ENCODE data around the gene NPC1. TPM values are rescaled to one million over a fixed set of nuclear protein-coding genes. Genes with fewer than 3 reads are reported as not detected.

NPC1 gene
- total and polyA plus RNA-seq, 2 donors (not counting 3 experiments of a cell fraction or from before 2014, with no cell fraction given), result 40.6 to 45.2 TPM

DNA sequence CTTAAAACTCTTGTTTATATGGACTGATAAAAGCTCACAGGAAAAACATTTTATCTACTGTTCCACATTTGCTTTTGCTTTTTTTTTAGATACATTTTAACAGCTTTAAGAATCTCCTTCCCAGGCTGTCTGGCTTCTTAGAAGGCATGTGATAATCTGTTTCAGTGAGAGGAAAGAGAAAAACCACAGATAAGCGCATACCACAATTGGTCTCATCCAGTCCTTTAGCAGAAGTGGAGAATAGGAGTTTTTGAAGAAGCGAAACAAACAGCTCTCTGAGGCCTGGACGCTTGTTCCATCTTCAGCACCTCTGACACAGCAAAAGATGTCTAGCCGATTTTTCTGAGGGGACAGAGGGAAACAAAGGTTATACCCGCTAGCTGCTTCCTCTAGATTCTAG lies 45.4 kb downstream of the NPC1 start:
- TF ChIP-seq EZH2 (IDR thresholded peaks at IDR 0.05; ENCODE audit: borderline replicate concordance, low read depth, low read length, severe bottlenecking), result no peak
- TF ChIP-seq FOS (IDR thresholded peaks at IDR 0.05; ENCODE audit: borderline replicate concordance, insufficient read depth, low read length), result no peak
- TF ChIP-seq, protein P1, sequence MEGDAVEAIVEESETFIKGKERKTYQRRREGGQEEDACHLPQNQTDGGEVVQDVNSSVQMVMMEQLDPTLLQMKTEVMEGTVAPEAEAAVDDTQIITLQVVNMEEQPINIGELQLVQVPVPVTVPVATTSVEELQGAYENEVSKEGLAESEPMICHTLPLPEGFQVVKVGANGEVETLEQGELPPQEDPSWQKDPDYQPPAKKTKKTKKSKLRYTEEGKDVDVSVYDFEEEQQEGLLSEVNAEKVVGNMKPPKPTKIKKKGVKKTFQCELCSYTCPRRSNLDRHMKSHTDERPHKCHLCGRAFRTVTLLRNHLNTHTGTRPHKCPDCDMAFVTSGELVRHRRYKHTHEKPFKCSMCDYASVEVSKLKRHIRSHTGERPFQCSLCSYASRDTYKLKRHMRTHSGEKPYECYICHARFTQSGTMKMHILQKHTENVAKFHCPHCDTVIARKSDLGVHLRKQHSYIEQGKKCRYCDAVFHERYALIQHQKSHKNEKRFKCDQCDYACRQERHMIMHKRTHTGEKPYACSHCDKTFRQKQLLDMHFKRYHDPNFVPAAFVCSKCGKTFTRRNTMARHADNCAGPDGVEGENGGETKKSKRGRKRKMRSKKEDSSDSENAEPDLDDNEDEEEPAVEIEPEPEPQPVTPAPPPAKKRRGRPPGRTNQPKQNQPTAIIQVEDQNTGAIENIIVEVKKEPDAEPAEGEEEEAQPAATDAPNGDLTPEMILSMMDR (IDR thresholded peaks at IDR 0.05; ENCODE audit: extremely low read depth in 1 of 2, insufficient read depth in 1 of 2, low read depth in 1 of 2, low read length in 2 of 2), result no peak
- TF ChIP-seq, protein P2, sequence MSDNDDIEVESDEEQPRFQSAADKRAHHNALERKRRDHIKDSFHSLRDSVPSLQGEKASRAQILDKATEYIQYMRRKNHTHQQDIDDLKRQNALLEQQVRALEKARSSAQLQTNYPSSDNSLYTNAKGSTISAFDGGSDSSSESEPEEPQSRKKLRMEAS (IDR thresholded peaks at IDR 0.05; ENCODE audit: insufficient read depth, insufficient read length), result no peak
- TF ChIP-seq MYC (IDR thresholded peaks at IDR 0.05; ENCODE audit: low read depth, low read length), result no peak
- no peak for TF ChIP-seq POLR2AphosphoS5 (IDR thresholded peaks at IDR 0.05; ENCODE audit: insufficient read depth, low read depth, low read length)
- no peak for TF ChIP-seq GATA2 (IDR thresholded peaks at IDR 0.05; ENCODE audit: insufficient read depth, insufficient read length, low read depth, low read length)
- TF ChIP-seq POLR2A (IDR thresholded peaks at IDR 0.05; ENCODE audit: low read depth, low read length), result no peak
- no peak overlapping the region for H3K4me2 ChIP-seq (ENCODE audit: insufficient read depth, low read length)
- no peak overlapping the region for H3K4me3 ChIP-seq (replicated peaks in 1 of 3; ENCODE audit: insufficient read depth in 1 of 3, low read depth in 1 of 3, low read length in 3 of 3)
- FAIRE-seq (no peak), DNase-seq (ENCODE audit: low read depth, low spot score) (no peak)
- no peak overlapping the region for H3K9ac ChIP-seq (replicated peaks; ENCODE audit: extremely low read depth, insufficient read depth, low read length)
- H3K79me2 ChIP-seq (ENCODE audit: control insufficient read depth, insufficient read depth, low read length), result no peaks in the 10 kb centered on the region
- H2AFZ ChIP-seq (ENCODE audit: low read depth, low read length), result no peak overlapping the region
- H3K36me3 ChIP-seq (ENCODE audit: control insufficient read depth in 2 of 2, extremely low read depth in 1 of 2, insufficient read depth in 2 of 2, low read length in 2 of 2), result peaks cover 33 to 37% of the 10 kb centered on the region in 2 experiments
- intact Hi-C loops (cut with micrococcal nuclease) (no loop called here), dilution Hi-C loops (cut with MboI; ENCODE audit: extremely low pct_ligation_motif_present, low sequenced_read_pairs) (no loop called here)
- no peaks in the 10 kb centered on the region for H3K4me1 ChIP-seq (ENCODE audit: control insufficient read depth, extremely low read depth, insufficient read depth, low read length)
- H4K20me1 ChIP-seq (replicated peaks; ENCODE audit: control insufficient read depth, extremely low read depth, insufficient read depth, low read length), result no peaks in the 10 kb centered on the region
- no TSS peak for BruUV-seq (replicated peaks)
- ChIA-PET CTCF (interaction anchor here (0.7 to 1.0 kb wide), 2 partner anchors 9 to 162 kb away, joined by 3 read pairs; no protein-coding TSS in a partner anchor), POLR2A (no interaction called here)
- H3K9me3 ChIP-seq (replicated peaks; ENCODE audit: control insufficient read depth, insufficient read depth, low read length), result no peaks in the 10 kb centered on the region
- no peaks in the 10 kb centered on the region for H3K27me3 ChIP-seq (ENCODE audit: control insufficient read depth in 2 of 2, insufficient read depth in 2 of 2, low read length in 2 of 2)
- H3K9me1 ChIP-seq (replicated peaks; ENCODE audit: control insufficient read depth, extremely low read depth, insufficient read depth, low read length), result no peaks in the 10 kb centered on the region
- H3K27ac ChIP-seq (ENCODE audit: insufficient read depth, low read depth, low read length), result no peak overlapping the region

All from endothelial cell of umbilical vein (primary cell).